Loucy (cell line): Measurements from ENCODE around the gene UFSP2.

Experiments used
- H2AFZ ChIP-seq: fragments of 200-600 bp; sonication (generic); 2 replicates; pipeline ENCODE4 v1.6.0; 2016; ENCODE audit warnings: antibody characterized with exemption, mild to moderate bottlenecking, low read length, moderate library complexity
- H3F3A ChIP-seq: fragments of 200-600 bp; 2 replicates; pipeline ENCODE4 v1.6.0; 2016; ENCODE audit warnings: antibody characterized with exemption, low read depth, mild to moderate bottlenecking
- H3K27me3 ChIP-seq: fragments of 200-600 bp; sonication (generic); 2 replicates; pipeline ENCODE4 v1.6.1; 2014; ENCODE audit warnings: low read length, mild to moderate bottlenecking; ENCODE audit not compliant: insufficient read depth, poor library complexity, severe bottlenecking
- H3K36me3 ChIP-seq: fragments of 200-600 bp; sonication (generic); 2 replicates; pipeline ENCODE4 v1.6.1; 2016; ENCODE audit warnings: low read length; ENCODE audit not compliant: insufficient read depth
- H3K4me1 ChIP-seq: fragments of 200-600 bp; sonication (generic); 2 replicates; pipeline ENCODE4 v1.5.1; 2014; ENCODE audit warnings: low read length, mild to moderate bottlenecking; ENCODE audit not compliant: insufficient read depth, poor library complexity, severe bottlenecking
- H3K4me2 ChIP-seq: fragments of 200-600 bp; sonication (generic); 2 replicates; pipeline ENCODE4 v1.6.0; 2014; ENCODE audit warnings: antibody characterized with exemption, low read length, low read depth, mild to moderate bottlenecking; ENCODE audit not compliant: poor library complexity, severe bottlenecking
- H3K4me3 ChIP-seq: fragments of 200-600 bp; sonication (generic); 2 replicates; pipeline ENCODE4 v1.5.1; 2014; ENCODE audit warnings: low read length, mild to moderate bottlenecking, mixed read lengths; ENCODE audit not compliant: poor library complexity, severe bottlenecking
- H3K79me2 ChIP-seq: fragments of 200-600 bp; sonication (generic); 2 replicates; pipeline ENCODE4 v1.6.1; 2014; ENCODE audit warnings: low read length; ENCODE audit not compliant: insufficient read depth
- H3K9ac ChIP-seq: fragments of 200-600 bp; sonication (generic); 2 replicates; pipeline ENCODE4 v1.6.0; 2014; ENCODE audit warnings: mild to moderate bottlenecking, low read depth, low read length, moderate library complexity; ENCODE audit not compliant: poor library complexity, severe bottlenecking
- H3K9me2 ChIP-seq: fragments of 200-600 bp; sonication (generic); replicated peaks from 2 replicates; pipeline ENCODE4 v1.6.1; 2016; ENCODE audit warnings: low read depth, low read length, mixed read lengths
- H3K9me3 ChIP-seq: fragments of 200-600 bp; sonication (generic); 2 replicates; pipeline ENCODE4 v1.6.1; 2014; ENCODE audit warnings: mild to moderate bottlenecking, antibody characterized with exemption, low read length, low read depth; ENCODE audit not compliant: insufficient read depth
- H4K20me1 ChIP-seq: fragments of 200-600 bp; sonication (generic); 2 replicates; pipeline ENCODE4 v1.6.0; 2014; ENCODE audit warnings: antibody characterized with exemption, low read length, mild to moderate bottlenecking; ENCODE audit not compliant: insufficient read depth, poor library complexity, severe bottlenecking
- CTCF ChIP-seq: fragments of 200-600 bp; sonication (generic); conservative IDR thresholded peaks from 2 replicates; pipeline ENCODE4 v1.5.1; 2014; ENCODE audit warnings: mild to moderate bottlenecking, antibody characterized with exemption, low read length
- EZH2phosphoT487 ChIP-seq: fragments of 200-600 bp; IDR thresholded peaks from 2 replicates; pipeline ENCODE4 v1.6.1; 2018; ENCODE audit warnings: antibody characterized with exemption, mild to moderate bottlenecking, moderate library complexity, borderline replicate concordance

The UFSP2 gene

GRCh38 chr4:185465707-185466106, 39.9 kb upstream of the UFSP2 start:
- Histone ChIP-seq H4K20me1 (no peaks in the 10 kb centered on the region), H2AFZ (no peak overlapping the region), H3K4me3 (no peak overlapping the region), H3F3A (no peaks in the 10 kb centered on the region), H3K27me3 (no peaks in the 10 kb centered on the region), H3K36me3 (no peaks in the 10 kb centered on the region), H3K9me2 (no peaks in the 10 kb centered on the region), H3K9me3 (no peaks in the 10 kb centered on the region), H3K79me2 (no peaks in the 10 kb centered on the region), H3K4me2 (no peak overlapping the region), H3K4me1 (no peaks in the 10 kb centered on the region), H3K9ac (no peak overlapping the region)
- TF ChIP-seq EZH2phosphoT487 (no peak), CTCF (no peak)

GRCh38 chr4:185464887-185465286, 39.1 kb upstream of the UFSP2 start:
- Histone ChIP-seq H3K4me2 (no peak overlapping the region), H3K9me3 (no peaks in the 10 kb centered on the region)

GRCh38 chr4:185464183-185464582, 38.4 kb upstream of the UFSP2 start:
- Histone ChIP-seq H3K36me3 (no peaks in the 10 kb centered on the region), H3K79me2 (no peaks in the 10 kb centered on the region), H3K9me3 (no peaks in the 10 kb centered on the region), H4K20me1 (no peaks in the 10 kb centered on the region), H3K4me1 (no peaks in the 10 kb centered on the region), H3K9me2 (no peaks in the 10 kb centered on the region), H3K4me2 (no peak overlapping the region), H3K27me3 (no peaks in the 10 kb centered on the region), H3K9ac (no peak overlapping the region), H3K4me3 (no peak overlapping the region), H2AFZ (no peak overlapping the region), H3F3A (no peaks in the 10 kb centered on the region)
- TF ChIP-seq CTCF (no peak), EZH2phosphoT487 (no peak)

More at GRCh38 chr4:185464887-185465286, 39.1 kb upstream of the UFSP2 start:
- Histone ChIP-seq H3K9me2 (no peaks in the 10 kb centered on the region), H3K36me3 (no peaks in the 10 kb centered on the region), H2AFZ (no peak overlapping the region), H3K9ac (no peak overlapping the region), H3K79me2 (no peaks in the 10 kb centered on the region), H3K4me3 (no peak overlapping the region), H3K4me1 (no peaks in the 10 kb centered on the region), H3K27me3 (no peaks in the 10 kb centered on the region), H4K20me1 (no peaks in the 10 kb centered on the region), H3F3A (no peaks in the 10 kb centered on the region)
- TF ChIP-seq CTCF (no peak), EZH2phosphoT487 (no peak)
